Panc1 (cell line): ENCODE results near the gene GREB1. TPM values are rescaled to one million over a fixed set of nuclear protein-coding genes. Genes with fewer than 3 reads are reported as not detected.

Experiments used
- ATAC-seq: fragments of 200-7000 bp; cut with Tn5 transposase; 2 replicates; pipeline ENCODE4 v1.9.1; 2020; ENCODE audit warnings: mild to moderate bottlenecking, moderate library complexity
- BruUV-seq: library from RNA; stranded (reverse); fragments of 400-500 nt; replicated peaks from 2 replicates; lab custom pipeline; 2021; lab: Mats Ljungman, UMichigan
- CTCF ChIA-PET: fragments of 300-600 bp; sonication (Branson Sonifier 250); formaldehyde crosslinking; loops from one replicate; lab custom pipeline; 2022; ENCODE audit warnings: antibody characterized with exemption; lab: Charles Lee
- POLR2A ChIA-PET: fragments of 300-600 bp; sonication (Branson Sonifier 250); formaldehyde crosslinking; loops from one replicate; lab custom pipeline; 2022; ENCODE audit warnings: antibody characterized with exemption; lab: Charles Lee
- DNase-seq: peaks from one replicate; pipeline ENCODE4 v3.0.0-alpha.2; 2010; ENCODE audit warnings: low read depth, low spot score
- H3K27ac ChIP-seq: 2 replicates; pipeline ENCODE4 v1.5.1; 2011; ENCODE audit warnings: mild to moderate bottlenecking, low read length, inconsistent platforms
- H3K27me3 ChIP-seq: fragments of 200-500 bp; sonication (Bioruptor generic); 2 replicates; pipeline ENCODE4 v1.6.0; 2014; ENCODE audit warnings: low read length, inconsistent platforms; ENCODE audit not compliant: control insufficient read depth, insufficient read depth
- H3K36me3 ChIP-seq: fragments of 200-500 bp; sonication (Bioruptor generic); 2 replicates; pipeline ENCODE4 v1.5.1; 2014; ENCODE audit warnings: inconsistent platforms, mild to moderate bottlenecking, low read length, moderate library complexity; ENCODE audit not compliant: control insufficient read depth, insufficient read depth
- H3K4me1 ChIP-seq: 2 replicates; pipeline ENCODE4 v1.5.1; 2011; ENCODE audit warnings: inconsistent platforms, mild to moderate bottlenecking, low read length, moderate library complexity; ENCODE audit not compliant: control insufficient read depth, insufficient read depth
- H3K4me3 ChIP-seq, 2 experiments: 2 replicates each; pipeline ENCODE4 v1.5.1; 2011 to 2012; ENCODE audit warnings: low read depth in 2 of 2, low read length in 2 of 2, mild to moderate bottlenecking in 2 of 2, inconsistent platforms in 1 of 2, moderate library complexity in 1 of 2
- H3K9me3 ChIP-seq: fragments of 200-500 bp; sonication (Bioruptor generic); 2 replicates; pipeline ENCODE4 v1.5.1; 2014; ENCODE audit warnings: low read depth, mild to moderate bottlenecking, inconsistent platforms, low read length, moderate library complexity; ENCODE audit not compliant: control insufficient read depth, insufficient read depth
- POLR2AphosphoS5 ChIP-seq: IDR thresholded peaks from 2 replicates; pipeline ENCODE4 v1.6.1; 2012; ENCODE audit warnings: mild to moderate bottlenecking, low read depth, low read length, moderate library complexity
- REST ChIP-seq, 2 experiments: IDR thresholded peaks; 2 replicates each; pipeline ENCODE4 v1.6.1; 2011 to 2012; ENCODE audit warnings: low read depth in 2 of 2, control low read depth in 1 of 2, low read length in 1 of 2, mild to moderate bottlenecking in 1 of 2, moderate library complexity in 1 of 2; ENCODE audit not compliant: insufficient read depth in 1 of 2
- SIN3A ChIP-seq: IDR thresholded peaks from 2 replicates; pipeline ENCODE4 v1.6.1; 2012; ENCODE audit warnings: low read depth, mild to moderate bottlenecking, low read length, moderate library complexity, borderline replicate concordance; ENCODE audit not compliant: insufficient read depth
- TCF7L2 ChIP-seq: IDR thresholded peaks from 2 replicates; pipeline ENCODE4 v1.6.1; 2011; ENCODE audit warnings: mild to moderate bottlenecking, low read depth, low read length, inconsistent platforms
- in situ Hi-C: cut with HindIII; loops from 2 replicates; pipeline ENCODE4 v1.10.0; 2016; ENCODE audit warnings: low sequenced_read_pairs, low pct_unique_long_range_greater_than_20kb
- intact Hi-C: fragments of 100-400 bp; cut with micrococcal nuclease; formaldehyde crosslinking; loops from one replicate; pipeline ENCODE4 v1.10.0; 2022; ENCODE audit not compliant: unreplicated experiment
- total RNA-seq: library from RNA; stranded (reverse); gene quantifications from one replicate; pipeline ENCODE4 v1.2.1, GENCODE V29; 2021; ENCODE audit not compliant: unreplicated experiment
- TF ChIP-seq, protein P1 (sequence below): fragments of 450-650 bp; IDR thresholded peaks from 2 replicates; pipeline ENCODE4 v1.5.1; 2017; ENCODE audit warnings: mild to moderate bottlenecking

GREB1 gene
- total RNA-seq, 1 experiment from 2014 or later = 0.90 TPM

DNA sequence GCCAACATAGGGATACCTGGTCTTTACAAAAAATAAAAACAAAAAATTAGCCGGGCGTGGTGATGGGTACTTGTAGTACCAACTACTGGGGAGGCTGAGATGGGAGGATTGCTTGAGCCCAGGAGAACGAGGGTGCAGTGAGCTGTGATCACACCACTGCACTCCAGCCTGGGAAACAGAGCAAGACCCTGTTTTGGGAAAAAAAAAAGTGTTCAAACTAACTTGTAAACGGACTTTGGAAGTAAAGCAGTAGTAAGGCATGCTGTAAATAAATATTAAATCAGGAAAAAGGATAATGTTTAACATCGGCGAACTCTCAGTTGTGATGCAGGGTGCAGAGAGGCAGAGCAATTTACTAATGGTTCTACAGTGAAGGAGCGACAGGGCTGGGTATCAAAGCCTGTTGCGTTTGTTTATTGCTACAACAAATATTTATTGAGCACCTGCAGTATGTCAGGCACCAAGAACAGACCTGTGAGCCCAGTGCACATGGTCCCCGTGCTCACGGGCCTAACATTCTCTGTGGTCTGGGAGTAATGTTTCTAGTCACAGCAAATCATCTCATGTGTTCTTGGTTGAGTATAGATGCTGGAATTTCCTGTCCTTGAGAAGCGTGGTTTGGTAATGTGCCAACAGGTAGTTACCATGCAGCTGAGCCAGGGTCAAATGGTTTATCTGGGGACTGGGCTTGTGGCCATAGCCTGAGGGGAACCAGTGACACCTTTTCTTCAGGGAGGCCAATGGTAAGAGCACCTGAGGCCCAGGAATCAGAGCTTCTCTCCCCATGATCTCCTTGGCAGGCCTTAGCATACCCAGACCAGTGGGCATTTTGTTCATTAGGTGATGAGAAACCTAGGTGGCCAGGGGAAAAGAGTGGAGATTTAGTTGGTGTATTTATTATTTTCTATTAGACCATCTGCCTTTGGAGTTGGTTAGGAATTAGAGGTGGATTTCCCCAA, 27.9 kb upstream of the GREB1 start:
- ChIA-PET CTCF (no interaction called here), POLR2A (no interaction called here)
- Histone ChIP-seq H3K4me3 (no peak overlapping the region), H3K27me3 (no peaks in the 10 kb centered on the region), H3K27ac (no peak overlapping the region), H3K36me3 (no peaks in the 10 kb centered on the region), H3K4me1 (no peaks in the 10 kb centered on the region), H3K9me3 (no peaks in the 10 kb centered on the region)
- no peak for DNase-seq
- ATAC-seq = no peak; the same call in 1 of the 2 replicates
- TF ChIP-seq POLR2AphosphoS5 = no peak
- no peak for TF ChIP-seq TCF7L2
- no peak for TF ChIP-seq SIN3A
- TF ChIP-seq REST (IDR thresholded peaks at IDR 0.05; ENCODE audit: insufficient read depth in 1 of 2, low read depth in 2 of 2, low read length in 1 of 2) = no peak
- TF ChIP-seq, protein P1, sequence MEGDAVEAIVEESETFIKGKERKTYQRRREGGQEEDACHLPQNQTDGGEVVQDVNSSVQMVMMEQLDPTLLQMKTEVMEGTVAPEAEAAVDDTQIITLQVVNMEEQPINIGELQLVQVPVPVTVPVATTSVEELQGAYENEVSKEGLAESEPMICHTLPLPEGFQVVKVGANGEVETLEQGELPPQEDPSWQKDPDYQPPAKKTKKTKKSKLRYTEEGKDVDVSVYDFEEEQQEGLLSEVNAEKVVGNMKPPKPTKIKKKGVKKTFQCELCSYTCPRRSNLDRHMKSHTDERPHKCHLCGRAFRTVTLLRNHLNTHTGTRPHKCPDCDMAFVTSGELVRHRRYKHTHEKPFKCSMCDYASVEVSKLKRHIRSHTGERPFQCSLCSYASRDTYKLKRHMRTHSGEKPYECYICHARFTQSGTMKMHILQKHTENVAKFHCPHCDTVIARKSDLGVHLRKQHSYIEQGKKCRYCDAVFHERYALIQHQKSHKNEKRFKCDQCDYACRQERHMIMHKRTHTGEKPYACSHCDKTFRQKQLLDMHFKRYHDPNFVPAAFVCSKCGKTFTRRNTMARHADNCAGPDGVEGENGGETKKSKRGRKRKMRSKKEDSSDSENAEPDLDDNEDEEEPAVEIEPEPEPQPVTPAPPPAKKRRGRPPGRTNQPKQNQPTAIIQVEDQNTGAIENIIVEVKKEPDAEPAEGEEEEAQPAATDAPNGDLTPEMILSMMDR = no peak
- no TSS peak for BruUV-seq
- in situ Hi-C loops = no loop called here
- intact Hi-C loops = no loop called here

DNA sequence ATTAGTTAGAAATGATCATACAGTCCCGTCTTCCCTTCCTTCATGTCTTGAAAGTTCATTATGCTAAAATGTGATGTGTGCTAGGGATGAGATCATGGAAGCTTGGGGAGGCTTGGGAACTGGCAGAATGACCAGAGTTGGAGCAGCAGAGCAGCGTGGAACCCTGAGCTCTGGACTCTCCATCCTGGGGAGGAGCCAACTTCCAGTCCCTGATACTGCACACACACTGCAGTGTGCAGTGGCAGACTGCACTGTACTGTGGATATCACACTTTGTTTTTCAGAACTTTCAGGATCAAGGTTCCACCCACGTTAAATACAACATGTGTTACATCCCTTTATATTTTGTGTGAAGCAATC, 27.3 kb upstream of the GREB1 start:
- TF ChIP-seq SIN3A (no peak), TCF7L2 (no peak), REST (IDR thresholded peaks at IDR 0.05; ENCODE audit: insufficient read depth in 1 of 2, low read depth in 2 of 2, low read length in 1 of 2) (no peak), POLR2AphosphoS5 (no peak)
- TF ChIP-seq, protein P1 = no peak
- no peaks in the 10 kb centered on the region for H3K36me3 ChIP-seq
- H3K4me1 ChIP-seq = no peaks in the 10 kb centered on the region
- DNase-seq (no peak), ATAC-seq (no peak)
- BruUV-seq = no TSS peak
- H3K9me3 ChIP-seq = no peaks in the 10 kb centered on the region
- in situ Hi-C loops = no loop called here
- no peak overlapping the region for H3K27ac ChIP-seq
- no peaks in the 10 kb centered on the region for H3K27me3 ChIP-seq
- ChIA-PET POLR2A (no interaction called here), CTCF (no interaction called here)
- intact Hi-C loops = no loop called here
- H3K4me3 ChIP-seq = no peak overlapping the region
